Measurements from ENCODE around the gene FILIP1.

FILIP1 gene

DNA sequence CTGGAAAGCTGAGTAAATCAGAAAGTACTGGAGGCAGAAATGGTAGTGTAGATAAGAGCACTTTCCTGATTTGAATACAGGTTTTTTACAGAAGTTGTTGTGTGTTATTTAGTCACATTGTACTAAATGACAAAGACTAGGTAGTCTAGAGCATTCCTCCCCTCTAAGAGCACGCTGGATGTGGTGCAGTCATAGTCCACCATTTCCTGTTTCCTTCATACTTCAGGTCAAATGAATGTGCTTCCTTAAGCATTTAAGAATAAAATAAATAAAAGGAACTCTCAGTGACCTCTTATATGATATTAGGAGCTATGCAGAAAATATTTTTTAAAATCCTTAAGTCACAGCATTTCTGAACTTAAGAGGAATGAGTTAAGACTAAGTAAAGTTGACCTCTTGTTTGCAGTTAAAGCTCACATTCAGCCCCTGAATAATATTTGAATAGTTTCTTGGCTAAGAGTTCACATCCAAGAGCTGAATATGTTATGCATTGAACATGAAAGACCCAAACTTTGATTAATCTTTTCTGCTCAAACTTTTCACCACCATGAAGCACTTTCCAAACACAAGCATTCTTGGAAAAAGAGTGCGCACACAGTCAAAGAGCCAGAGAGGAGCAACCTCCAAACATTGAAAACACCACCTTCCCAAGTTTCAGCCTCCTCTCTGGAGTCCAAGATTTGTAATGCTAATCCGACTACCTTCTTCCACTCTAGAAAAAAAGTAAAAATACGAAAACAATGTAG, 155.6 kb downstream of the FILIP1 start:
- no peak for DNase-seq (ENCODE audit: low read depth)

GRCh38 chr6:75334266-75335040, 159.1 kb downstream of the FILIP1 start:
- DNase-seq (ENCODE audit: low read depth): peak; percentile 80

DNA sequence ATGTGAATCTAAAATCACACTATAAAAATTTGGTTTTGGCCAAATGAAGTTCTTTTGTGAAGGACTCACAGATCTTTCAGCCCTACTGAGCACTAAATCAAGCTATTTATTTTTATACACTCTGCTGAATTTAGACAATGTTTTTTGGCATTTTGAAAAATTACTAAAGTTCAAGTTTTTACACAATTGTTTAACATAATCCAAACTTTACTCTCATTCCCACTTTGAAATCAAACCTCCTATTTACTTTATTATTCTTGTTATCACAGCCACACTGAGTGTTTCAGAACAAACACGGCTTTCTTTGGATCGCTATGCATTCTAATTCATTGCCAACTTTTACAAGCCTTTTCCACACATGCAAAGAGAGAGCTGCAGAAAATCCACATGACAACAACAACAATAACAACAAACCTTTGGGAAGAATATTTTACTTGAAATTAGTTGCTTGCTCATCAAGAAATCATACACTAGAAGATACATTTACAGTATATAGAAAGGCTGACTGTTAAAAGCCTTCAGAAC, 159.9 kb downstream of the FILIP1 start:
- DNase-seq (ENCODE audit: low read depth): peak; percentile 6

- peak; percentile 88 for DNase-seq (ENCODE audit: low read depth)
Observed at GRCh38 chr6:75331151-75331550, 162.4 kb downstream of the FILIP1 start.

DNA sequence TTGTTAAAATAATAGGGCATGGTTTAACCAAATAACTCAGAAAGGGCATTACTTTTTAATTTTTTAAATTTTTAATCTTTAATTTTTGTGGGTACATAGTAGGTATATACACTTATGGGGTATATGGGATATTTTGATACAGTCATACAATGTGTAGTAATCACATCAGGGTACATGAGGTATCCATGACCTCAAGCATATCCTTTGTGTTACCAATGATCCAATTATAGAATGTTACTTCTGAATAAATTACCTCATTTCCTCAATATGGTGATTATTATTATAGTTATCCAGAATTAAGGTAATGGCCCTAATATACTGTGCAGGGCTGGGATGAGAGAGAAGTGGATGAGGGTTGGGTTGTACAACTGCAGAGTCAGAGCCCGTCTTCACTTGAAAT, 163.9 kb downstream of the FILIP1 start:
- DNase-seq (ENCODE audit: low read depth): no peak

GRCh38 chr6:75327807-75328206, 165.8 kb downstream of the FILIP1 start:
- DNase-seq (ENCODE audit: low read depth): no peak

GRCh38 chr6:75326557-75327258, 166.9 kb downstream of the FILIP1 start:
- peak; percentile 46 for DNase-seq (ENCODE audit: low read depth)

DNA sequence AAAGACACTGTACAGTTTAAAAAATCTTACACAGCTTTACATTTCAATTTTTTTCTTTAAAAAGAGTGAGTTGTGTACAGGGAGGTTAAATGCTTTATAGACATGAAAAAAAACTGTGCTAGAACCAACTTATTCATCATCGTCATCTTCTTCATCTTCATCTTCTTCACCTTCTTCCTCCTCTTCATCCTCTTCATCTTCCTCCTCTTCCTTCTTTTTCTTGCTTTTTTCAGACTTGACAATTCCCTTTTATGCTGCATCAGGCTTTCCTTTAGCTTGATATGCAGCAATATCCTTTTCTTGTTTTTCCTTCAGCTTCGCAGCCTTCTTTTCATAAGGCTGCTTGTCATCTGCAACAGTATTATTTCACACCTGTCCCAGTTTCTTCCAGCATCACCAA, 174.7 kb downstream of the FILIP1 start:
- DNase-seq (ENCODE audit: low read depth): no peak

GRCh38 chr6:75317503-75318206, 175.9 kb downstream of the FILIP1 start:
- DNase-seq (ENCODE audit: low read depth): peak; percentile 48

- DNase-seq (ENCODE audit: low read depth): no peak
Observed at GRCh38 chr6:75315978-75316377, 177.6 kb downstream of the FILIP1 start.

DNA sequence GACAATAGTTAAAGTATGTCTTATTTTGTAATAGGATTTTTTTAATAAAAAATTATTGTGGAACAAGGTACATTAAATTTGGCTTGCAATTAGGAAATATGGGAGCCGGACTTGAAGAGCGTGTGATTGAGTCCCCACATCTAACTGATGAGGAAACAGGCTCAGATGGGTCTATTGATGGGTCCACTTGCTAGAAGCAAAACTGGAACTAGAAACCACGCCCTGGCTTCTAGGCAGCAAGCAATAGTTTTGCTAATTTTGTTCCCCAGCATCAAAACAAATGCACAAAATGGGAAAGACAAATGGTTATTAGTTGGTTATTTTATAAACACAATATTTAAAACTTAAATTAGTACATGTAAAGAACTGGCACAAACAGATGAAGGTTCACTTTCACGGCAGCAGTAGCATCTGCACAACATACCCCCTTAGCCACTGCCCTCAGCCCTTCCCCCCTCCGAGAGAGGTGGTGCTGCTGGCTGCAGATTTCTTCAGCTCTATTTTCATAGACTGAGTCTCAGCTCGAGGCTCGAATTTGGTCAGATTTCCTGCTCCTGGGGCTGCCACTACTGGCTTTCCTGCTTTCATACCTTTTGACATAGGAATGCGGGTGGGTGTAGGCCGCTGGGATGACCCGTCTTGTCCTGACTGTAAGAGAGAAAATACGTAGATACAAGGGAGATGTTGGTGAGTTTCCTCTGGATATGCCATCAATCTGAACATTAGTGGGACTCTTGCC, 185.2 kb downstream of the FILIP1 start:
- no peak for DNase-seq (ENCODE audit: low read depth)

- DNase-seq (ENCODE audit: low read depth): no peak
Observed at GRCh38 chr6:75307364-75308004, 186.1 kb downstream of the FILIP1 start.

DNA sequence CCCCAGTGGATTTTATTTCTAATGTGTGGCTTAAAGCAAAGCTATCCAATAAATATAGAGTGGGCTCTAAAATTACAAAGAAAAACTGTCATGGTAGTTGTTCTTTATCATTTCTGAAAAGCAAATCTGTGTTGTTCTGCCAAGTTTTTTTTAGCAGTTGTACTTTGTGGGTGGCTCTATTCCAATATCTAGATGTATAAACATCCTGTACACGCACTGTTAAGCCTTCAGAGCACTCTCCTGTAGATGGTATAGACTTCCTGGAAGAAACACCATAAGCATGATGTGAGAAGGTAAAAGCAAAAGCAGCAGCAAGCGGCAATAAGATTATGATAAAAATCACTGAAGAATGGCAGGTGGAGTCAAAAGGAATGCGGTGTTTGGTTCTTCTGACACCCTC, 187.5 kb downstream of the FILIP1 start:
- no peak for DNase-seq (ENCODE audit: low read depth)

GRCh38 chr6:75305573-75305972, 188.0 kb downstream of the FILIP1 start:
- DNase-seq (ENCODE audit: low read depth): no peak

GRCh38 chr6:75302280-75302679, 191.3 kb downstream of the FILIP1 start:
- no peak for DNase-seq (ENCODE audit: low read depth)

DNA sequence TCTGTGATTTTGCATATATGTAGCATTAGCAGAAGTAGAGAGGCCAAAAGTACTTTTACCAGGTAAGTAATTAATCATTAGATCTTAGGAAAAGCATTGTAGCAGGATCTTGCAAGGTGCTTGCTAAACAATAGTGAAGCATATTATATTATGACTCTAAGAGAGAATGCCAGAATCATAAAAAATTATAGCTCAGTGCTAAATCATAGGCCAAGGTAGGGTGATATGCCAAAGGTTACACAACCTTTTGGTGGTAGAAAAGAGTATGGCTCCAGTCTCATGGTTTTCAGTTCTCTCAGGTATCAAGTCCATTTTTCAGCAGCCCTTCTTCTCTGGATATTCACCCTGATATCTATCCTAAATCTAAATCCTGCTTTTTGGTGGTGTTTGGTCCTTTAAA, 192.1 kb downstream of the FILIP1 start:
- no peak for DNase-seq (ENCODE audit: low read depth)

DNA sequence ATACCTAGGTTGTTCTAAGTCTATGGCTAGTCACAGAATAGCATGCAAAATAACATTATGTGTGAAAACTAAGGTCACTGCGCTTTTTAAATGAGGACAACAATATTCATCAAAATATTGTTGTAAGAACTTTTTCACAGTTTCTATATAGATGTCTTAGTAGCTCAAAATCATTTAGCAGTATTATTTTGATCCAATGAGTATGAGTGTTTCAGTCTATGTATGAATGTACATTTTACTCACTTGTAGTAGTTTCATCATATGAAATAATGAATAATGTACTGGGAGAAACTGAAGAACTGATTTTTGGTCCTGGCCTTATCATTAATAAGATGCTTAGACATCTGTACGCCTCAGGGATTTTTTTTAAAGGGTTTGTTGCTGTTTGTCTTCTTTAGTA, 192.5 kb downstream of the FILIP1 start:
- no peak for DNase-seq (ENCODE audit: low read depth)

- DNase-seq (ENCODE audit: low read depth): no peak
Observed at GRCh38 chr6:75300531-75300855, 193.1 kb downstream of the FILIP1 start.

- DNase-seq (ENCODE audit: low read depth): no peak
Observed at GRCh38 chr6:75299801-75300530, 193.6 kb downstream of the FILIP1 start.

Data from fibroblast of gingiva (primary cell).